ENCODE data around the gene SLC41A1.

Gene SLC41A1

DNA sequence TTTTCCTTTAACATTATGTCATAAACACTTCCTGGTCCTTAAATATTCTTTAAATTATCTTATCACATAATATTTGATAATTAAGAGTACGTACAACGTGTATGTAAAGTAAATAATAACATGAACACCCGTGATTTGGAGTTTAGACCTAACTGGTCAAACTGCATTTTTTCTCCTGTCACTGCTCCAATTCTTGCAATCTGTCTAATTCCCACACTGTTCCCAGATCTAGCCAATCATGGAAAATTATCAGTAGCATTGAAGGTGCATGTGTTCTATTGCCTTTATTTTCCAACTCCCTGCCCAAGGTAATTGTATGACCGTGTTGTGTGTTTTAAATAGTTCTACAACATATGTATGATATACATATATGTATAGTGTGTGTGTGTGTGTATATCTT is 39.0 kb upstream of the SLC41A1 start:
- H3K27me3 Mint-ChIP-seq (ENCODE audit: low read depth): no peaks in the 10 kb centered on the region
- no peak overlapping the region for H3K4me3 Mint-ChIP-seq
- no peaks in the 10 kb centered on the region for H3K4me1 Mint-ChIP-seq
- peaks cover 32% of the 10 kb centered on the region for H3K9me3 Mint-ChIP-seq
- TF ChIP-seq, protein P1, sequence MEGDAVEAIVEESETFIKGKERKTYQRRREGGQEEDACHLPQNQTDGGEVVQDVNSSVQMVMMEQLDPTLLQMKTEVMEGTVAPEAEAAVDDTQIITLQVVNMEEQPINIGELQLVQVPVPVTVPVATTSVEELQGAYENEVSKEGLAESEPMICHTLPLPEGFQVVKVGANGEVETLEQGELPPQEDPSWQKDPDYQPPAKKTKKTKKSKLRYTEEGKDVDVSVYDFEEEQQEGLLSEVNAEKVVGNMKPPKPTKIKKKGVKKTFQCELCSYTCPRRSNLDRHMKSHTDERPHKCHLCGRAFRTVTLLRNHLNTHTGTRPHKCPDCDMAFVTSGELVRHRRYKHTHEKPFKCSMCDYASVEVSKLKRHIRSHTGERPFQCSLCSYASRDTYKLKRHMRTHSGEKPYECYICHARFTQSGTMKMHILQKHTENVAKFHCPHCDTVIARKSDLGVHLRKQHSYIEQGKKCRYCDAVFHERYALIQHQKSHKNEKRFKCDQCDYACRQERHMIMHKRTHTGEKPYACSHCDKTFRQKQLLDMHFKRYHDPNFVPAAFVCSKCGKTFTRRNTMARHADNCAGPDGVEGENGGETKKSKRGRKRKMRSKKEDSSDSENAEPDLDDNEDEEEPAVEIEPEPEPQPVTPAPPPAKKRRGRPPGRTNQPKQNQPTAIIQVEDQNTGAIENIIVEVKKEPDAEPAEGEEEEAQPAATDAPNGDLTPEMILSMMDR (IDR thresholded peaks at IDR 0.05; ENCODE audit: unreplicated experiment in 3 of 3): no peak
- peaks cover 39% of the 10 kb centered on the region for H3K36me3 Mint-ChIP-seq (ENCODE audit: low read depth)
- H3K27ac Mint-ChIP-seq: no peak overlapping the region

DNA sequence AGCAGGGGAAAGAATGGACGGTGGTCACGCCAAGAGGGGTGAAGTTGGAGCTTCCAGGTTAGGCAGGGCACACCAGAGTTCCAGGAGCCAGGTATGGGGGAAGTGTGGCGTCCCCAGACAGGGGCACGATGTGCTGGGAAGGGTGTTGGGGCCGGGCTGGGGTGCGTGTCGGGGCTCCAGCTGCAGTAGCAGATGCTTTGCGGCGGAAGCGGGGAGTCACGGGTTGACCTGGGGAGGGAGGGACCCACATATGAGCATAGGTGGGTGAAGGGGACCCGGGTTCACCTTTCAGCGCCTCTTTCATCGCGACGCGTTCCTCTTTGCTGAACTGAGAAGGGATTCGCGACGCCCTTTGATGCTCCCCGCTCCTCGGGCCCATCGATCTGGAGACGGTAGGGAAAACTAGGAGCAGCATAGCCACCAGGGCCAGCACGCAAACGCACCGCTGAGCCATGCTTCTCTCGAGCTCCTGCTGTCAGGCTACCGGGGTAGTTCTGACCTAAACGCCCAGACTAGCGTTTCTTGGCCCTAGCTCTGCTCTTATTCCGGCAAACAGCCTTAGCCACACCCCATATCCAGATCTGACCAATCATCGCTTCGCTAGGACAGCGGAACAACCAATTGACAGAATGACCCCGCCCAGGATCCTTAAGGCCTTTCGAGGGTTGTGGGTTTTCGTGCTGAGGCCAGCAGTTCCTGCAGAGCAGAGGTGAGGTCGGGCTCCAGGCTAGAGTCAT is 36.8 kb upstream of the SLC41A1 start, which contains the start of gene PM20D1:
Gene PM20D1, minus strand, starts transcription at position 514 of the 737 bp plus-strand sequence. Its CDS starts 60 bp downstream, at position 454.
- TF ChIP-seq, protein P1 (IDR thresholded peaks at IDR 0.05; ENCODE audit: unreplicated experiment in 3 of 3): no peak
- no peaks in the 10 kb centered on the region for H3K27me3 Mint-ChIP-seq (ENCODE audit: low read depth)
- H3K36me3 Mint-ChIP-seq (ENCODE audit: low read depth): peaks cover 22% of the 10 kb centered on the region
- no peak within 1 kb of the TSS for H3K27ac Mint-ChIP-seq
- peaks cover 17% of the 10 kb centered on the region for H3K9me3 Mint-ChIP-seq
- H3K4me3 Mint-ChIP-seq: no peak within 1 kb of the TSS
- H3K4me1 Mint-ChIP-seq: no peaks in the 10 kb centered on the region

DNA sequence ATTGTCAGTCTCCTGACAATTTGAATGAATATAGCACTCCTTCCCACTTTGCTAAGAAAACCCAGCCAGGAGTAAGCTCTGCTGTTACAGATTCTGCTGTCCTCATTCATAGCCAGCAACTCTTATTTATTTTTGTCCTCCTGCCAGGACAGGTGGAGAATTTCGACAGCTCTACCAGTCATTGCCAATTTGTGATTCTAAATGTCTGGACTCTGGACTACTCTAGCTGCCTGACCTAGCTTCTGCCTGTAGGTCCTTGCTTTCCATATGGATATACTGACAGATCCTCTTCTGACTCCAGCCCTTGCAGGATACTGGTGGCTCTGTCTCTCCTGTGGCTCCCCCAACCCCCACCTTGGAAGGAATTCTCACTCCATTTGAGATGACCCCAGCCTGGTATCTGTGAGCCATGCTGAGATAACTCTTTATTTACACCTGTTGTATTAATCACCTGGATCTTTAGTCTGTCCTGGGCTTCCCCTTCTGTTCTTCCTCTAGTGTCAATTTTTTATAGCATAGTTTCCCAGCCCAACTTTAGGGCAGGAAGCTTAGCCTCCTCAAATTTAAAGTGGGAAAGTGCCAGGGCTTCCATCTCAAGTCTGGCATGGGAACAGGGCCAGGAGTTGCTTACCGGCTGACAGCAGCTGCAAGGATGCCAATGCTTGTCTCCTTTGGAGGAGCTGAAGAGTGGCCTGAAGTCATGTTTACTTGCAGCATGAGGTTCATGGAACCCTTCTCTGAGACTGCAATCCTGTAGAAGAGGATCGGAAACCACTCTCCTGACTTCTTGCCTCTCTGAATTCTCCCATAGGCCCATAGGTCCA is 30.2 kb upstream of the SLC41A1 start:
- Mint-ChIP-seq H3K9me3 (no peaks in the 10 kb centered on the region), H3K4me3 (no peak overlapping the region), H3K36me3 (ENCODE audit: low read depth) (peaks cover 5% of the 10 kb centered on the region), H3K27ac (no peak overlapping the region), H3K27me3 (ENCODE audit: low read depth) (no peaks in the 10 kb centered on the region), H3K4me1 (peaks cover 12% of the 10 kb centered on the region)
- TF ChIP-seq, protein P1 (IDR thresholded peaks at IDR 0.05; ENCODE audit: unreplicated experiment in 3 of 3): no peak

DNA sequence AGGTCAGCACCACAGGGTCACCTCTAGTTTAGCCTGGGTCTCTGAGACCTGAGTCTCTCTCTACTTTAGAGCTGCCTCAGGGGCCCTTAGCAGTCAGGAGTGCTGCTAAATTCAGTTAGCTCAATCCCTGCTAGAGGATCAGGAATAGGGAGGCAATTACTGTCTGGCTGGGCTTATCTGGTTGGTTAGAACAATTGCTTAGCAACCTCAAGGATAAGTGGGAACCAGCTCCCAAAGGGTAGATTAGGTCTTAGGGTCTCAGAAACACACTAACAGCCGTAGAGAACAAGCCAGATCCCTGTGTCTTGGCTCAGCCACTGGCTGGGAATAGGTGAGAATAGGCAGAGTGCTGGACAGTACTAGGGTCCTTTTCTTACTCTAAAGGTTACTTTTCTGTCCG is 29.2 kb upstream of the SLC41A1 start:
- TF ChIP-seq, protein P1 (IDR thresholded peaks at IDR 0.05; ENCODE audit: unreplicated experiment in 3 of 3): no peak
- H3K27ac Mint-ChIP-seq: no peak overlapping the region
- peaks cover 12% of the 10 kb centered on the region for H3K4me1 Mint-ChIP-seq
- no peaks in the 10 kb centered on the region for H3K27me3 Mint-ChIP-seq (ENCODE audit: low read depth)
- no peaks in the 10 kb centered on the region for H3K9me3 Mint-ChIP-seq
- no peak overlapping the region for H3K4me3 Mint-ChIP-seq
- peaks cover 5% of the 10 kb centered on the region for H3K36me3 Mint-ChIP-seq (ENCODE audit: low read depth)

DNA sequence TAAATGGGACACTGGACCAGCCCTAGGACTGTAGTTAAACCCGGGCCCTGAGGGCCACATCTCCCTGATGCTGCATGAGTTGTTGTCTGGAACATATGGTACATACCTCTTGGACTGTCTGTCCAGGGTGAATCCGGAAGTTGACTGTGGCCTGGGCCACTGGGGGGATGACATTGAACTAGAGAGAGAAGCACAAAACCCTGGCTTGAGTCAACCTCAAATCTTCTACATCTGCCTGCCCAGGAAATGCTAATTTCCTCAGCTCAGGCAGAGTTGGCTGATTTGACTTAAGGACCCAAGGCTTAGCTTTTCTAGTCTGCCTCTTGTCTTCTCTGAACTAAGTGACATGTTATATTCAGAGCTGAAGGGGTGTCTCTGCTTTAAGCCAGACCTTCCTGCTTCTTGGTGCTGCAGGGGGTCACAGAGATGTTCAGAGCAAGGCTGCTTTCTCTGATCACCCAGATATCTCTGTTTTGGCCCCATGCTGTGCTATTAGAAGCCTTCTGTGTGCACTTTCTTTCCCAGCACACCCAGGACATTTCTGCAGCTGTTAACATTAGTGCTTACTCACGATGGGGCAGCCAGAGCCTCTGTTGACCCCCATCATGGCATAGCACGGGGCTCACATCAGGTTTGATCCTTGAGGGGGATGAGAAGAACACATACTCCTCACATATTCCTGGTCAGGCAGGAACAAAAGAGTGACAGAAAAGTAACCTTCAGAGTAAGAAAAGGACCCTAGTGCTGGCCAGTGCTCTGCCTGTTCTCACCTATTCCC is 27.3 kb upstream of the SLC41A1 start:
- Mint-ChIP-seq H3K36me3 (ENCODE audit: low read depth) (peaks cover 5% of the 10 kb centered on the region), H3K27ac (no peak overlapping the region), H3K4me3 (no peak overlapping the region), H3K4me1 (peaks cover 12% of the 10 kb centered on the region), H3K27me3 (ENCODE audit: low read depth) (no peaks in the 10 kb centered on the region), H3K9me3 (no peaks in the 10 kb centered on the region)
- TF ChIP-seq, protein P1 (IDR thresholded peaks at IDR 0.05; ENCODE audit: unreplicated experiment in 3 of 3): no peak
